HEK293 (cell line): Measurements from ENCODE around the gene IGF1R.

ENCODE experiments used
- CTCF ChIA-PET: fragments of 350-600 bp; formaldehyde crosslinking; extraction: SDS; loops from one replicate; lab custom pipeline; 2021; ENCODE audit warnings: antibody characterized with exemption; lab: Yijun Ruan, JAX
- POLR2A ChIA-PET: fragments of 300-600 bp; formaldehyde crosslinking; extraction: SDS; loops from one replicate; lab custom pipeline; 2020; ENCODE audit warnings: antibody characterized with exemption, inconsistent platforms; lab: Yijun Ruan, JAX
- H3K27ac ChIP-seq: fragments of 200-500 bp; sonication (Bioruptor generic); 2 replicates; pipeline ENCODE4 v1.5.1; 2014; ENCODE audit warnings: low read depth, low read length, control low read depth, inconsistent platforms; ENCODE audit errors: extremely low read depth
- H3K36me3 ChIP-seq, 2 experiments: fragments of 200-500 bp in 1 of 2; sonication (Bioruptor generic) in 1 of 2; 1 replicate in 1 of 2; 2 replicates in 1 of 2; pipeline ENCODE4 v1.5.1; 2014 to 2017; ENCODE audit warnings: inconsistent platforms in 2 of 2, low read length in 2 of 2; ENCODE audit not compliant: control insufficient read depth in 2 of 2, insufficient read depth in 1 of 2
- H3K4me1 ChIP-seq: fragments of 200-500 bp; sonication (Bioruptor generic); 2 replicates; pipeline ENCODE4 v1.5.1; 2014; ENCODE audit warnings: mild to moderate bottlenecking, low read length, inconsistent platforms; ENCODE audit not compliant: control insufficient read depth, insufficient read depth
- H3K4me3 ChIP-seq: 2 replicates; pipeline ENCODE4 v1.5.1; 2011; ENCODE audit warnings: low read depth, mild to moderate bottlenecking, control low read depth, low read length, moderate library complexity
- H3K9me3 ChIP-seq: fragments of 200-500 bp; sonication (Bioruptor generic); 2 replicates; pipeline ENCODE4 v1.5.1; 2014; ENCODE audit warnings: low read depth, low read length, inconsistent platforms; ENCODE audit not compliant: control insufficient read depth, insufficient read depth
- BCL11A ChIP-seq: fragments of 450-650 bp; formaldehyde crosslinking; IDR thresholded peaks from 2 replicates; pipeline ENCODE4 v1.5.1; 2016; ENCODE audit warnings: low read depth, missing biosample characterization, missing genetic modification characterization
- HOXD13 ChIP-seq: sonication (generic); formaldehyde crosslinking; IDR thresholded peaks from 2 replicates; pipeline ENCODE4 v1.8.0; 2022; ENCODE audit warnings: missing genetic modification reagents, borderline replicate concordance
- KLF10 ChIP-seq: fragments of 450-650 bp; IDR thresholded peaks from 2 replicates; pipeline ENCODE4 v1.5.1; 2018; ENCODE audit warnings: missing biosample characterization, mild to moderate bottlenecking, missing genetic modification characterization
- KLF8 ChIP-seq: fragments of 450-650 bp; formaldehyde crosslinking; IDR thresholded peaks from 2 replicates; pipeline ENCODE4 v1.5.1; 2016; ENCODE audit warnings: missing biosample characterization, missing genetic modification characterization
- MYNN ChIP-seq: fragments of 450-650 bp; formaldehyde crosslinking; IDR thresholded peaks from 2 replicates; pipeline ENCODE4 v1.5.1; 2016; ENCODE audit warnings: missing biosample characterization, missing genetic modification characterization, borderline replicate concordance
- PRDM1 ChIP-seq: fragments of 450-650 bp; formaldehyde crosslinking; IDR thresholded peaks from 2 replicates; pipeline ENCODE4; 2016; ENCODE audit warnings: missing biosample characterization, missing genetic modification characterization
- PRDM6 ChIP-seq: fragments of 450-650 bp; formaldehyde crosslinking; IDR thresholded peaks from 2 replicates; pipeline ENCODE4 v1.5.1; 2017; ENCODE audit warnings: missing biosample characterization, missing genetic modification characterization
- ZNF112 ChIP-seq: fragments of 450-650 bp; formaldehyde crosslinking; IDR thresholded peaks from 2 replicates; pipeline ENCODE4 v1.5.0; 2017; ENCODE audit warnings: missing biosample characterization, missing genetic modification characterization
- ZNF274 ChIP-seq, 2 experiments: fragments of 200-500 bp in 1 of 2; fragments of 450-650 bp in 1 of 2; sonication (Bioruptor generic) in 1 of 2; formaldehyde crosslinking in 1 of 2; IDR thresholded peaks; 2 replicates each; pipeline versions ENCODE4 v1.5.1 to v1.6.1; 2014 to 2016; ENCODE audit warnings: borderline replicate concordance in 1 of 2, inconsistent platforms in 1 of 2, low read length in 1 of 2, missing biosample characterization in 1 of 2, missing genetic modification characterization in 1 of 2
- ZNF292 ChIP-seq: fragments of 450-650 bp; formaldehyde crosslinking; IDR thresholded peaks from 2 replicates; pipeline ENCODE4 v1.5.1; 2016; ENCODE audit warnings: low read depth, missing biosample characterization, missing genetic modification characterization, borderline replicate concordance
- ZNF302 ChIP-seq: fragments of 450-650 bp; formaldehyde crosslinking; IDR thresholded peaks from 2 replicates; pipeline ENCODE4 v1.5.1; 2016; ENCODE audit warnings: missing biosample characterization, missing genetic modification characterization, low read depth
- ZNF37A ChIP-seq: fragments of 450-650 bp; IDR thresholded peaks from 2 replicates; pipeline ENCODE4 v1.5.1; 2018; ENCODE audit warnings: missing biosample characterization, missing genetic modification characterization
- ZNF404 ChIP-seq: fragments of 450-650 bp; formaldehyde crosslinking; IDR thresholded peaks from 2 replicates; pipeline ENCODE4 v1.5.1; 2017; ENCODE audit warnings: missing biosample characterization, missing genetic modification characterization
- ZNF433 ChIP-seq: fragments of 450-650 bp; formaldehyde crosslinking; IDR thresholded peaks from 2 replicates; pipeline ENCODE4 v1.5.1; 2016; ENCODE audit warnings: missing biosample characterization, missing genetic modification characterization, low read depth
- ZNF473 ChIP-seq: fragments of 450-650 bp; formaldehyde crosslinking; IDR thresholded peaks from 2 replicates; pipeline ENCODE4 v1.5.1; 2017; ENCODE audit warnings: missing biosample characterization, missing genetic modification characterization
- ZNF621 ChIP-seq: fragments of 450-650 bp; formaldehyde crosslinking; IDR thresholded peaks from 2 replicates; pipeline ENCODE4 v1.5.1; 2017; ENCODE audit warnings: missing biosample characterization, missing genetic modification characterization
- ZNF747 ChIP-seq: fragments of 450-650 bp; formaldehyde crosslinking; IDR thresholded peaks from 2 replicates; pipeline ENCODE4 v1.5.1; 2016; ENCODE audit warnings: missing biosample characterization, missing genetic modification characterization
- ZNF777 ChIP-seq: fragments of 450-650 bp; formaldehyde crosslinking; IDR thresholded peaks from 2 replicates; pipeline ENCODE4 v1.5.1; 2017; ENCODE audit warnings: missing biosample characterization, missing genetic modification characterization, borderline replicate concordance
- ZNF837 ChIP-seq: fragments of 450-650 bp; formaldehyde crosslinking; IDR thresholded peaks from 2 replicates; pipeline ENCODE4 v1.5.1; 2016; ENCODE audit warnings: missing biosample characterization, missing genetic modification characterization
- ZNF843 ChIP-seq: fragments of 450-650 bp; formaldehyde crosslinking; IDR thresholded peaks from 2 replicates; pipeline ENCODE4 v1.5.1; 2016; ENCODE audit warnings: missing biosample characterization, missing genetic modification characterization
- TF ChIP-seq, protein P1 (sequence below): fragments of 450-650 bp; formaldehyde crosslinking; conservative IDR thresholded peaks from 2 replicates; pipeline ENCODE4 v1.5.1; 2016; ENCODE audit warnings: low read depth, missing biosample characterization, missing genetic modification characterization
- TF ChIP-seq, protein P2 (sequence below): fragments of 450-650 bp; formaldehyde crosslinking; IDR thresholded peaks from 2 replicates; pipeline ENCODE4 v1.5.1; 2016; ENCODE audit warnings: missing biosample characterization, missing genetic modification characterization

IGF1R gene

DNA sequence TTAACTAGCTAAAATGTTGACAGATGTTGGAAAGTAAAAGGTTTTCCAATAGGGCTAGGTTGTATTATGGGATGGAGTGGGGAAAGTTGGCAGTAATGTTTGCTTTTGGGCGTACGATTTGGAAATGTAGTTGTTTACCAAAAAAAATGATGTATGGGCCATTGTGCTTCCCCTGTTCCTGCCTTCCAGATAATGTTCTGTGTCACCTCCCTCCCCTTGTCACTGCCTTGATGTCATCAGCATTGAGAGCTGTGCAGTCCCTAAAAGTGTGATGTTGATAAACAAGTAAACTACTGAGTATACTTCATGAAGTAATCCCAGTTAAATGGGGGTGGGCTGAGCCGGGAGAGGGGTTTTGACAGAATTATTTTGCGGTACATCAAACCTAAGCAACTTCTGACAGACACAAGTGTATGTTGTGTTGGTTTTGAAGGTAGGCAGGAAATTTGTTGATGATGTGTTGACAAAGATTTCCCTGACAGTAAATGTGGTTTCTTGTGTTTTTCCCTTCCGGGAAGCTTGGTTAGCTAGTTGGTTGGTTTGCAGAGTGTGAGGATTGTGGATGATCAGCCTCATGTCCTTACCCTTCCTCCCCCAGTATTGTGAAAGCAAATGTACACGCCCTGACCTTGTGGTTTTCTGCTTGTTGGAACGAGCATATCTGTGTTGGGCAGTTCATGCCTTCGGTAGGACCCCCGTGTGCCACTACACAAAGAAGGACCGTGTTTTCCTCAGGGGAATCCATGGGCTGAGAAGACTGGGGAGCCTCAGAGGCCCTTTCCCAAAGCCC lies 271.9 kb downstream of the IGF1R start:
- ChIA-PET CTCF (interaction anchor here (0.6 to 2.3 kb wide), 2 partner anchors 16 to 156 kb away, joined by 3 to 8 read pairs; no protein-coding TSS in a partner anchor), POLR2A (no interaction called here)
- H3K4me1 ChIP-seq = no peaks in the 10 kb centered on the region
- TF ChIP-seq ZNF404 = no peak
- no peak for TF ChIP-seq MYNN
- TF ChIP-seq ZNF37A (tag by site-specific recombination) = no peak
- TF ChIP-seq HOXD13 (CRISPR knock-in tag) = no peak
- no peak for TF ChIP-seq ZNF274 (IDR thresholded peaks at IDR 0.05; ENCODE audit: low read length)
- TF ChIP-seq ZNF274 (tag by site-specific recombination; IDR thresholded peaks at IDR 0.05; ENCODE audit: borderline replicate concordance) = no peak
- TF ChIP-seq PRDM6 (tag by site-specific recombination) = no peak
- no peak for TF ChIP-seq KLF10 (tag by site-specific recombination)
- TF ChIP-seq, protein P1, sequence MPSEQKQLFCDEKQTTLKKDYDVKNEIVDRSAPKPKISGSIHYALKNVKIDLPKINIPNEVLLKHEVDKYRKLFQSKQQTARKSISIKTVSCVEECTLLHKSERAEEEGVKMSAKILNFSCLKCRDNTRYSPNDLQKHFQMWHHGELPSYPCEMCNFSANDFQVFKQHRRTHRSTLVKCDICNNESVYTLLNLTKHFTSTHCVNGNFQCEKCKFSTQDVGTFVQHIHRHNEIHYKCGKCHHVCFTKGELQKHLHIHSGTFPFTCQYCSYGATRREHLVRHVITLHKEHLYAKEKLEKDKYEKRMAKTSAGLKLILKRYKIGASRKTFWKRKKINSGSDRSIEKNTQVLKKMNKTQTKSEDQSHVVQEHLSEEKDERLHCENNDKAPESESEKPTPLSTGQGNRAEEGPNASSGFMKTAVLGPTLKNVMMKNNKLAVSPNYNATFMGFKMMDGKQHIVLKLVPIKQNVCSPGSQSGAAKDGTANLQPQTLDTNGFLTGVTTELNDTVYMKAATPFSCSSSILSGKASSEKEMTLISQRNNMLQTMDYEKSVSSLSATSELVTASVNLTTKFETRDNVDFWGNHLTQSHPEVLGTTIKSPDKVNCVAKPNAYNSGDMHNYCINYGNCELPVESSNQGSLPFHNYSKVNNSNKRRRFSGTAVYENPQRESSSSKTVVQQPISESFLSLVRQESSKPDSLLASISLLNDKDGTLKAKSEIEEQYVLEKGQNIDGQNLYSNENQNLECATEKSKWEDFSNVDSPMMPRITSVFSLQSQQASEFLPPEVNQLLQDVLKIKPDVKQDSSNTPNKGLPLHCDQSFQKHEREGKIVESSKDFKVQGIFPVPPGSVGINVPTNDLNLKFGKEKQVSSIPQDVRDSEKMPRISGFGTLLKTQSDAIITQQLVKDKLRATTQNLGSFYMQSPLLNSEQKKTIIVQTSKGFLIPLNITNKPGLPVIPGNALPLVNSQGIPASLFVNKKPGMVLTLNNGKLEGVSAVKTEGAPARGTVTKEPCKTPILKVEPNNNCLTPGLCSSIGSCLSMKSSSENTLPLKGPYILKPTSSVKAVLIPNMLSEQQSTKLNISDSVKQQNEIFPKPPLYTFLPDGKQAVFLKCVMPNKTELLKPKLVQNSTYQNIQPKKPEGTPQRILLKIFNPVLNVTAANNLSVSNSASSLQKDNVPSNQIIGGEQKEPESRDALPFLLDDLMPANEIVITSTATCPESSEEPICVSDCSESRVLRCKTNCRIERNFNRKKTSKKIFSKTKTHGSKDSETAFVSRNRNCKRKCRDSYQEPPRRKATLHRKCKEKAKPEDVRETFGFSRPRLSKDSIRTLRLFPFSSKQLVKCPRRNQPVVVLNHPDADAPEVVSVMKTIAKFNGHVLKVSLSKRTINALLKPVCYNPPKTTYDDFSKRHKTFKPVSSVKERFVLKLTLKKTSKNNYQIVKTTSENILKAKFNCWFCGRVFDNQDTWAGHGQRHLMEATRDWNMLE = no peak
- no peak for TF ChIP-seq BCL11A (tag by site-specific recombination)
- TF ChIP-seq ZNF433 (tag by site-specific recombination) = no peak
- no peak for TF ChIP-seq ZNF843 (tag by site-specific recombination)
- no peak for TF ChIP-seq KLF8
- TF ChIP-seq ZNF621 (tag by site-specific recombination) = no peak
- no peak for TF ChIP-seq ZNF473 (tag by site-specific recombination)
- no peak for TF ChIP-seq ZNF112 (tag by site-specific recombination)
- H3K4me3 ChIP-seq = no peak overlapping the region
- no peaks in the 10 kb centered on the region for H3K9me3 ChIP-seq
- no peak overlapping the region for H3K27ac ChIP-seq
- H3K36me3 ChIP-seq = peaks cover 26 to 92% of the 10 kb centered on the region in 2 experiments

- ChIA-PET POLR2A (no interaction called here), CTCF (interaction anchor here (0.6 to 1.1 kb wide), 2 partner anchors 147 to 154 kb away, joined by 3 to 5 read pairs; no protein-coding TSS in a partner anchor)
- Histone ChIP-seq H3K4me3 (no peak overlapping the region), H3K9me3 (no peaks in the 10 kb centered on the region), H3K36me3 (peaks cover 22 to 88% of the 10 kb centered on the region in 2 experiments), H3K4me1 (no peaks in the 10 kb centered on the region), H3K27ac (no peak overlapping the region)
- TF ChIP-seq ZNF292 (tag by site-specific recombination) = no peak
- TF ChIP-seq ZNF837 (tag by site-specific recombination) = no peak
- TF ChIP-seq ZNF777 (tag by site-specific recombination) = no peak
- TF ChIP-seq, protein P2, sequence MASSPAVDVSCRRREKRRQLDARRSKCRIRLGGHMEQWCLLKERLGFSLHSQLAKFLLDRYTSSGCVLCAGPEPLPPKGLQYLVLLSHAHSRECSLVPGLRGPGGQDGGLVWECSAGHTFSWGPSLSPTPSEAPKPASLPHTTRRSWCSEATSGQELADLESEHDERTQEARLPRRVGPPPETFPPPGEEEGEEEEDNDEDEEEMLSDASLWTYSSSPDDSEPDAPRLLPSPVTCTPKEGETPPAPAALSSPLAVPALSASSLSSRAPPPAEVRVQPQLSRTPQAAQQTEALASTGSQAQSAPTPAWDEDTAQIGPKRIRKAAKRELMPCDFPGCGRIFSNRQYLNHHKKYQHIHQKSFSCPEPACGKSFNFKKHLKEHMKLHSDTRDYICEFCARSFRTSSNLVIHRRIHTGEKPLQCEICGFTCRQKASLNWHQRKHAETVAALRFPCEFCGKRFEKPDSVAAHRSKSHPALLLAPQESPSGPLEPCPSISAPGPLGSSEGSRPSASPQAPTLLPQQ = no peak
- TF ChIP-seq ZNF747 (tag by site-specific recombination) = no peak
- no peak for TF ChIP-seq PRDM1
- TF ChIP-seq ZNF621 (tag by site-specific recombination) = no peak
- no peak for TF ChIP-seq ZNF302
Observed at GRCh38 chr15:98923171-98923570, 274.8 kb downstream of the IGF1R start.
